Measurements from ENCODE around the gene MLST8.

MLST8 gene

GRCh38 chr16:2216330-2216729 lies 11.1 kb downstream of the MLST8 start:
- H3K4me3 ChIP-seq (ENCODE audit: low read depth in 1 of 2, low read length in 2 of 2) = no peak overlapping the region
- no peak overlapping the region for H3K27ac ChIP-seq (ENCODE audit: low read depth, low read length)
- peaks cover 21% of the 10 kb centered on the region in 2 donors for H3K4me1 ChIP-seq (ENCODE audit: control insufficient read depth in 1 of 2, insufficient read depth in 2 of 2, low read length in 2 of 2)
- no peaks in the 10 kb centered on the region for H3K9me3 ChIP-seq (ENCODE audit: control insufficient read depth in 1 of 2, low read length in 2 of 2)
- H3K9ac ChIP-seq (ENCODE audit: low read depth in 1 of 2, low read length in 2 of 2) = no peak overlapping the region
- H3K36me3 ChIP-seq (ENCODE audit: control insufficient read depth in 1 of 2, insufficient read depth in 2 of 2, low read length in 2 of 2) = peaks cover 0 to 9% of the 10 kb centered on the region in 2 donors
- no peaks in the 10 kb centered on the region for H3K27me3 ChIP-seq (ENCODE audit: control insufficient read depth in 1 of 2, insufficient read depth in 2 of 2, low read length in 2 of 2)

GRCh38 chr16:2223221-2223941 lies 18.1 kb downstream of the MLST8 start, which contains the start of gene E4F1:
Gene E4F1 (plus strand): TSS chr16:2223591. CDS start chr16:2223614, 23 bp downstream.
- H3K4me1 ChIP-seq (ENCODE audit: control insufficient read depth in 1 of 2, insufficient read depth in 2 of 2, low read length in 2 of 2) = peaks cover 14 to 18% of the 10 kb centered on the region in 2 donors

DNA sequence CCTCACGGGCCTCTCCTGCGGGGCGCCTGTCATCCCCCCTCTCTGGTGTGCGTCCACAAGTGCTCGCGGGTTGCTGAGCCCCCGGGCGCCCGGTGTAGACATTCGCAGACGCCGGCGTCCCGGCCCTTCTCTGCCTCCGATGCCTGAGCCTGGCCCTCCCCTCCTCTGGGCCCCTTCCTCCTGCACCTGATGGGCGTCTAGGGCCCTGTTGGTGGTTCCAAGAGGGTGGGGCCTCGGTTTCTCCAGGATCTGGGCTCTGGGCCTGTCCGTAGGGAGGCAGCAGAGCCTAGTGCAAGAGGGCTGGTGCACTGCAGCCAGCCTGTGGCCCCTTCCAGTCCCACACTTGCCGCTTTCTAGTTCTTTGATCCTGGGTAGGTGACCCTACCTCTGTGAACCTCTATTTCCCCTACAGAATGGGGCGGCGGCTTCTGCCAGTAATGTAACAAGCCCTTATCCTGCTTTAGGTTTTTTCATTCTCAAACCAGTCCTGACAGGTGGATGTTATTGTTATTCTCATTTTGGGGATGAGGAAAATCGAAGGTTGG lies 18.8 kb downstream of the MLST8 start:
- Histone ChIP-seq H3K9me3 (ENCODE audit: control insufficient read depth in 1 of 2, low read length in 2 of 2) (no peaks in the 10 kb centered on the region), H3K4me1 (ENCODE audit: control insufficient read depth in 1 of 2, insufficient read depth in 2 of 2, low read length in 2 of 2) (peaks cover 14 to 18% of the 10 kb centered on the region in 2 donors), H3K4me3 (ENCODE audit: low read depth in 1 of 2, low read length in 2 of 2) (peak overlapping the region; percentile 73 to 86), H3K27ac (ENCODE audit: low read depth, low read length) (peak overlapping the region; percentile 85), H3K27me3 (ENCODE audit: control insufficient read depth in 1 of 2, insufficient read depth in 2 of 2, low read length in 2 of 2) (no peaks in the 10 kb centered on the region), H3K9ac (ENCODE audit: low read depth in 1 of 2, low read length in 2 of 2) (peak overlapping the region; percentile 76 to 87), H3K36me3 (ENCODE audit: control insufficient read depth in 1 of 2, insufficient read depth in 2 of 2, low read length in 2 of 2) (peaks cover 4 to 8% of the 10 kb centered on the region in 2 donors)

More at GRCh38 chr16:2223221-2223941, 18.1 kb downstream of the MLST8 start, which contains the start of gene E4F1:
- Histone ChIP-seq H3K27ac (ENCODE audit: low read depth, low read length) (peak within 1 kb of the TSS; percentile 85), H3K4me3 (ENCODE audit: low read depth in 1 of 2, low read length in 2 of 2) (peak within 1 kb of the TSS; percentile 73 to 86), H3K9ac (ENCODE audit: low read depth in 1 of 2, low read length in 2 of 2) (peak within 1 kb of the TSS; percentile 76 to 87), H3K36me3 (ENCODE audit: control insufficient read depth in 1 of 2, insufficient read depth in 2 of 2, low read length in 2 of 2) (peaks cover 0 to 2% of the 10 kb centered on the region in 2 donors), H3K27me3 (ENCODE audit: control insufficient read depth in 1 of 2, insufficient read depth in 2 of 2, low read length in 2 of 2) (no peaks in the 10 kb centered on the region), H3K9me3 (ENCODE audit: control insufficient read depth in 1 of 2, low read length in 2 of 2) (no peaks in the 10 kb centered on the region)

DNA sequence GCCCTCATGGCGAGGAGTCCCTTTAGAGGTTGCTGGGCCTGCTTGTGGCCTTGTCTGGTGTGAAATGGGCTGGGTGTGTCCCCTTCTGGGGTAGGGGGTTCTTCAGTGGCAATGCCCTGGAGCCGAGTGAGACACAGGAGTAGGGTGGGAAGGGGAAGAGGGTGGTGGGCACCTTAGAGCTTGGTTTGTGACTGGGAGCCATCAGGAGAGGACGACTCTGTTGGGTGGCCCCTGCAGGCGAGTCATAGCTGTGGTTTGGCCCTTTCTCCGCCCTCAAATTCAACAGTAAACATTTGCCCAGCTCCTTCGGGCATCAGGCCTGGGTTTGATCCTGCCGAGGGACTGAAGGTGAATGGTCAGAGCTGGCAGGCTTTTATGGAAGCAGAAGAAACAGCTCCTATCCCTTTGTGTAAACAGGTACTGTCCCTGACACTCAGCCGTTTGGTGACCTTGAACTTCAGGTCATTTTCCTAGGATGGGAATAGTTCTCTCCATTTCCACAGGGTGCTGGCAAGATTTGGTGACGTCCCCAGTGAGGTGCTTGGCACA lies 21.1 kb downstream of the MLST8 start:
- Histone ChIP-seq H3K9me3 (ENCODE audit: control insufficient read depth in 1 of 2, low read length in 2 of 2) (no peaks in the 10 kb centered on the region), H3K4me1 (ENCODE audit: control insufficient read depth in 1 of 2, insufficient read depth in 2 of 2, low read length in 2 of 2) (peaks cover 14 to 18% of the 10 kb centered on the region in 2 donors), H3K9ac (ENCODE audit: low read depth in 1 of 2, low read length in 2 of 2) (no peak overlapping the region), H3K4me3 (ENCODE audit: low read depth in 1 of 2, low read length in 2 of 2) (no peak overlapping the region), H3K36me3 (ENCODE audit: control insufficient read depth in 1 of 2, insufficient read depth in 2 of 2, low read length in 2 of 2) (peaks cover 11 to 26% of the 10 kb centered on the region in 2 donors), H3K27me3 (ENCODE audit: control insufficient read depth in 1 of 2, insufficient read depth in 2 of 2, low read length in 2 of 2) (no peaks in the 10 kb centered on the region), H3K27ac (ENCODE audit: low read depth, low read length) (no peak overlapping the region)

DNA sequence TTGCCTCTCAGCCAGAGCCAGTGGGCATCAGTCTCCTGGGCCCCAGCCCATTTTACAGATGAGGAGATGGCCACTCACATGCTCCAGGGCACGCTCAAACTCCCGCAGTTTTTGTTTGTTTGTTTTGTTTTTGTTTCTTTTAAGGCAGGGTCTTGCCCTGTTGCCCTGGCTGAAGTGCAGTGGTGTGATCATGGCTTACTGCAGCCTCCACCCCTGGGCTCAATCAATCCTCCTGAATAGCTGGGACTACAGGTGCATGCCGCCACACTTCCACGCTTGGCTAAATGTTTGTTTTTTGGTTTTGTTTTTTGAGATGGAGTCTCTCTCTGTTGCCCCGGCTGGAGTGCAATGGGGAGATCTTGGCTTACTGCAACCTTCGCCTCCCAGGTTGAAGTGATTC lies 21.7 kb downstream of the MLST8 start:
- peaks cover 14 to 32% of the 10 kb centered on the region in 2 donors for H3K36me3 ChIP-seq (ENCODE audit: control insufficient read depth in 1 of 2, insufficient read depth in 2 of 2, low read length in 2 of 2)
- H3K4me1 ChIP-seq (ENCODE audit: control insufficient read depth in 1 of 2, insufficient read depth in 2 of 2, low read length in 2 of 2) = peaks cover 14 to 18% of the 10 kb centered on the region in 2 donors
- H3K27ac ChIP-seq (ENCODE audit: low read depth, low read length) = no peak overlapping the region
- H3K27me3 ChIP-seq (ENCODE audit: control insufficient read depth in 1 of 2, insufficient read depth in 2 of 2, low read length in 2 of 2) = no peaks in the 10 kb centered on the region
- no peak overlapping the region for H3K9ac ChIP-seq (ENCODE audit: low read depth in 1 of 2, low read length in 2 of 2)
- H3K4me3 ChIP-seq (ENCODE audit: low read depth in 1 of 2, low read length in 2 of 2) = no peak overlapping the region
- H3K9me3 ChIP-seq (ENCODE audit: control insufficient read depth in 1 of 2, low read length in 2 of 2) = no peaks in the 10 kb centered on the region

- Histone ChIP-seq H3K4me3 (ENCODE audit: low read depth in 1 of 2, low read length in 2 of 2) (no peak overlapping the region), H3K9me3 (ENCODE audit: control insufficient read depth in 1 of 2, low read length in 2 of 2) (no peaks in the 10 kb centered on the region), H3K9ac (ENCODE audit: low read depth in 1 of 2, low read length in 2 of 2) (no peak overlapping the region), H3K27me3 (ENCODE audit: control insufficient read depth in 1 of 2, insufficient read depth in 2 of 2, low read length in 2 of 2) (no peaks in the 10 kb centered on the region), H3K27ac (ENCODE audit: low read depth, low read length) (no peak overlapping the region), H3K4me1 (ENCODE audit: control insufficient read depth in 1 of 2, insufficient read depth in 2 of 2, low read length in 2 of 2) (peaks cover 14 to 18% of the 10 kb centered on the region in 2 donors), H3K36me3 (ENCODE audit: control insufficient read depth in 1 of 2, insufficient read depth in 2 of 2, low read length in 2 of 2) (peaks cover 15 to 45% of the 10 kb centered on the region in 2 donors)
These were observed 23.0 kb downstream of the MLST8 start for GRCh38 chr16:2228161-2228824.

DNA sequence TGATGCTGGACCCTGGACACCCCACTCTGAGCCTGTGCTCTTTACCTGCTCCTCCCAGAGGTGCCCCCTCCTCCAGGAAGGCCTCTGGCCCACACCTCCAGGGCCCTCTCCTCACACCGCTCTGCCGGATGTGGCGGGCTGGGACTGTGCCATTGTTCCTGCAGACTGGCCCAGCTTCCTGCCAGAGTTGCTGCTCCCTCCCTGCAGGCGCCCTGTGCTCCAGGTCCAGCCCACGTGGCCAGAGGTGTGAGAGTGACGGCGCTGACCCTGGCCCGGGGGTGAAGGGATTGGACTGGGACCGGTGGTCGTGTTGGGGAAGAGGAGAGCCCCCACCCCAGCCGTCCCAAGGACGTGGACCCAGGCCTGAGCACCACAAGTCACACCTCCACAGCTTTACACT lies 23.8 kb downstream of the MLST8 start:
- H3K4me1 ChIP-seq (ENCODE audit: control insufficient read depth in 1 of 2, insufficient read depth in 2 of 2, low read length in 2 of 2) = peaks cover 13 to 17% of the 10 kb centered on the region in 2 donors
- H3K9ac ChIP-seq (ENCODE audit: low read depth in 1 of 2, low read length in 2 of 2) = no peak overlapping the region
- no peaks in the 10 kb centered on the region for H3K27me3 ChIP-seq (ENCODE audit: control insufficient read depth in 1 of 2, insufficient read depth in 2 of 2, low read length in 2 of 2)
- H3K27ac ChIP-seq (ENCODE audit: low read depth, low read length) = no peak overlapping the region
- peaks cover 18 to 53% of the 10 kb centered on the region in 2 donors for H3K36me3 ChIP-seq (ENCODE audit: control insufficient read depth in 1 of 2, insufficient read depth in 2 of 2, low read length in 2 of 2)
- no peaks in the 10 kb centered on the region for H3K9me3 ChIP-seq (ENCODE audit: control insufficient read depth in 1 of 2, low read length in 2 of 2)
- no peak overlapping the region for H3K4me3 ChIP-seq (ENCODE audit: low read depth in 1 of 2, low read length in 2 of 2)

DNA sequence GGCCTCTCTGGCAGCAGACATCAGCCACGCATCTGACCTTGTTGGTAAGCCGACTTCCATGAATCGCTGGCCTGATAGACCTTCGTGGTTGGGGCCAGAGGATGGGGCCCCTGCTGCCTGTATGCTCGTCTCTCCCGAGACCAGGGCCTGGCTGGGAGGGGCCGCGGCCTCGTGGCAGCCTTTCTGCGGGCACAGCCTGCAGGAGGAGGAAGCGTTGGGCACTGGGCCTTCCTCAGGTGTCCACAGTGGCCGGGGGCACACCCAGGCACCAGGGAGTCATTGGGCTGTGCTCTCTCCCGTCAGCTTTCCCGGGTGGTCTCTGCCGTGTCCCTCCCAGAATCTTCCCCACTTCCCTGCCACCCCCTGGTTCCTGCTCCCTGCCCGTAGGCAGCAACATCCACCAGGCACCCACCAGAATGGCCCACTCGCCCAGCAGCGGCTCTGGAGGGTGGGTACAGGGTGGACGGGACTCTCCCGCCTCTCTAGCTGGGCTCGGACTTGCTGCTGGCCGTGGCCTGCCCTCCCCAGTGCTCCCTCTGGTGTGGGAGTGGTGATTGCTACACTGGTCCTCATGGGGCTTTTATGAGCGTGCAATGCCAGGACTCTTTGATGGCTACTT lies 24.5 kb downstream of the MLST8 start:
- Histone ChIP-seq H3K27ac (ENCODE audit: low read depth, low read length) (no peak overlapping the region), H3K27me3 (ENCODE audit: control insufficient read depth in 1 of 2, insufficient read depth in 2 of 2, low read length in 2 of 2) (no peaks in the 10 kb centered on the region), H3K4me1 (ENCODE audit: control insufficient read depth in 1 of 2, insufficient read depth in 2 of 2, low read length in 2 of 2) (peaks cover 6 to 10% of the 10 kb centered on the region in 2 donors), H3K36me3 (ENCODE audit: control insufficient read depth in 1 of 2, insufficient read depth in 2 of 2, low read length in 2 of 2) (peaks cover 22 to 59% of the 10 kb centered on the region in 2 donors), H3K9me3 (ENCODE audit: control insufficient read depth in 1 of 2, low read length in 2 of 2) (no peaks in the 10 kb centered on the region), H3K4me3 (ENCODE audit: low read depth in 1 of 2, low read length in 2 of 2) (no peak overlapping the region), H3K9ac (ENCODE audit: low read depth in 1 of 2, low read length in 2 of 2) (no peak overlapping the region)

DNA sequence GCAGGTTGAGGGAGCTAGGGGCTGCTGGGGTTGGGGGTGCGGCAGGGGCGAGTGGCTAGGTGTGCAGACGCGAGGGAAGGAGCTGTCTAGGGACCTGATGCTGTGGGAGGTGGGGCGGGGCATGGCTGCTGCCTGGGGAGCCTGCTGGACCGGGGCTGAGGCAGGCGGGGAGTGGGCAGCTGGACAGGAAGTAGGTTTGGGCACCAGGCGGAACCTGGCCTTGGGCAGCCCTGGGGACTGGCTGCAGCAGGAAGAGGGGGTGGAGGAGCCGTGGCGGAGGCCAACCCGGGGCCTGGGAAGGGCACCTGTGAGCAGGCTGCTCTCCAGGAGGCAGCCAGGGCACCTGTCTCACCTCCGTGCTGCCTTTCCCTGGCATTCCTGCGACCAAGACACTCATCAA lies 25.1 kb downstream of the MLST8 start:
- no peak overlapping the region for H3K9ac ChIP-seq (ENCODE audit: low read depth in 1 of 2, low read length in 2 of 2)
- H3K27ac ChIP-seq (ENCODE audit: low read depth, low read length) = no peak overlapping the region

More for the DNA sequence above, 25.1 kb downstream of the MLST8 start:
- peaks cover 0 to 4% of the 10 kb centered on the region in 2 donors for H3K27me3 ChIP-seq (ENCODE audit: control insufficient read depth in 1 of 2, insufficient read depth in 2 of 2, low read length in 2 of 2)
- H3K4me1 ChIP-seq (ENCODE audit: control insufficient read depth in 1 of 2, insufficient read depth in 2 of 2, low read length in 2 of 2) = peaks cover 6% of the 10 kb centered on the region in 2 donors
- H3K4me3 ChIP-seq (ENCODE audit: low read depth in 1 of 2, low read length in 2 of 2) = no peak overlapping the region
- no peaks in the 10 kb centered on the region for H3K9me3 ChIP-seq (ENCODE audit: control insufficient read depth in 1 of 2, low read length in 2 of 2)
- peaks cover 22 to 65% of the 10 kb centered on the region in 2 donors for H3K36me3 ChIP-seq (ENCODE audit: control insufficient read depth in 1 of 2, insufficient read depth in 2 of 2, low read length in 2 of 2)
